GM15510 (cell line): ENCODE data around the gene BPIFB6.

Source experiments
- POLR2A ChIP-seq: IDR thresholded peaks from 3 replicates; pipeline ENCODE4 v1.6.1; 2011; ENCODE audit warnings: borderline replicate concordance; ENCODE audit not compliant: insufficient read length; ENCODE audit errors: extremely low read depth

Gene BPIFB6

DNA sequence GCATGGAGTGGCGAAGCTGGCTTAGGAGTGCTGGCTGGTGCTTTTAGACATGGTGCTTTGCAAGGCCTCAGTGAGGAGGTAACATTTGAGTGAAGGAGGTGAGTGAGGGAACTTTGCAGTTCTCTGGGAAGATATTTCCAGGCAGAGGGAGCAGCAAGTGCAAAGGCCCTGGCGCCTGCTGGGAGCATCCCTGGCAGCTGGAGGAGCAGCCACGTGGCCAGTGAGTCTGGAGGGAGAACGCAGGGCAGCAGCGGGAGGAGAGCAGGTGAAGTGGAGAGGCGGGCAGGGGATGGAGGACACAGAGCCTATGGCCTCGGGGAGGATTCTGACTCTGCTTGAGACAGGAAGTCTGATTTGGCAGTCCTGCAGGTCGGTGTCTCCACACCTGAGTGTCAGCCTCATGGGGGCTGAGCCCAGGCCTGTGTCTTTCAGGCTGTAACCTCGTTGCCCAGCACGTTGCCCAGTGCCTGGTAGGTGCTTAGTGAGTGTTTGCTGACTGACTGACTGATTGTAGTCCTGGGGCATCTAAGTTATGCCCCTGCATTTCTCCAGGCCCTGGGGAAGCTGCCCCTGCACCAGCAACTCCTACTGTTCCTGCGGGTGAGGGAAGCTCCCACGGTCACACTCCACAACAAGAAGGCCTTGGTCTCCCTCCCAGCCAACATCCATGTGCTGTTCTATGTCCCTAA is 36.9 kb downstream of the BPIFB6 start:
- no peak for TF ChIP-seq POLR2A

DNA sequence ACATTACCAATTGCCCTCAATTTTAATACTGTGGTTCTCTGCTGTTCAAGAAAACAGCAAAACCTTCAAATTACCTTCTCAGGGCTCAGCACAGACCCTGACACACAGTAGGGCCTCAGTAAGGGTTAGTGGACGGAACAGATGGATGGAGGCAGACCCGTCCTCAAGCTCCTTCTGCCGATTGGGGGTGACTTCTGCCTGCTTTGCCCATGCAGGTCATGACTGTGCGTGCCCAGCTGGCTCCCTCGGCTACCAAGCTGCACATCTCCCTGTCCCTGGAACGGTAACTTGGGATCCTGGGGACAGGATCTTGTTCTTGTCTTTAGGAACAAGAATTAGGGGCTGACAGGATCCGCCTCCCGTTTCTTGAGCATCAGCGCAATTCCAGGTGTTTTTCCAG is 38.2 kb downstream of the BPIFB6 start:
- no peak for TF ChIP-seq POLR2A

- no peak for TF ChIP-seq POLR2A
Measured at GRCh38 chr20:33070111-33071053, 38.9 kb downstream of the BPIFB6 start.

- TF ChIP-seq POLR2A = no peak
Measured at GRCh38 chr20:33071198-33071597, 39.8 kb downstream of the BPIFB6 start.

DNA sequence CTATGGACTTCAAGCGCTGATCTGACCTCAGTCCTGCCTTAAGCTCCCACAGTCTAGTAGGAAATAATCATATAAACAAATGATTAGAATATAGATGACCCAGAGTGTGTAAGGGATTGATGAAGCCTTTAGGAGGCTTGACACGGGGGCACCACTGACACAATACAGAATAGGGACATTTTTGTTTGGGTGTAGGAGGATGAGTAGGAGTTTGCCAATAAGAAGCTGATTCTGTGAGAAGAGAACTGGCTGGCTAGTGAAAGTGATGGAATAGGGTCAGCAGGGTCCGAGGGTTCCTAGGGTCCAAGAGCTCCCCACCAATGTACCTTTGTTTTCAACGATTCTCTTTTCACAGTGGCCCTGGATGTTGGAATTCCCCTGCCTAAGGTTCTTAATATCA is 40.9 kb downstream of the BPIFB6 start:
- TF ChIP-seq POLR2A = no peak

- TF ChIP-seq POLR2A = no peak
Measured at GRCh38 chr20:33072813-33073212, 41.4 kb downstream of the BPIFB6 start.

- no peak for TF ChIP-seq POLR2A
Measured at GRCh38 chr20:33074675-33075074, 43.2 kb downstream of the BPIFB6 start.

GRCh38 chr20:33075281-33075680 is 43.8 kb downstream of the BPIFB6 start:
- TF ChIP-seq POLR2A = no peak

DNA sequence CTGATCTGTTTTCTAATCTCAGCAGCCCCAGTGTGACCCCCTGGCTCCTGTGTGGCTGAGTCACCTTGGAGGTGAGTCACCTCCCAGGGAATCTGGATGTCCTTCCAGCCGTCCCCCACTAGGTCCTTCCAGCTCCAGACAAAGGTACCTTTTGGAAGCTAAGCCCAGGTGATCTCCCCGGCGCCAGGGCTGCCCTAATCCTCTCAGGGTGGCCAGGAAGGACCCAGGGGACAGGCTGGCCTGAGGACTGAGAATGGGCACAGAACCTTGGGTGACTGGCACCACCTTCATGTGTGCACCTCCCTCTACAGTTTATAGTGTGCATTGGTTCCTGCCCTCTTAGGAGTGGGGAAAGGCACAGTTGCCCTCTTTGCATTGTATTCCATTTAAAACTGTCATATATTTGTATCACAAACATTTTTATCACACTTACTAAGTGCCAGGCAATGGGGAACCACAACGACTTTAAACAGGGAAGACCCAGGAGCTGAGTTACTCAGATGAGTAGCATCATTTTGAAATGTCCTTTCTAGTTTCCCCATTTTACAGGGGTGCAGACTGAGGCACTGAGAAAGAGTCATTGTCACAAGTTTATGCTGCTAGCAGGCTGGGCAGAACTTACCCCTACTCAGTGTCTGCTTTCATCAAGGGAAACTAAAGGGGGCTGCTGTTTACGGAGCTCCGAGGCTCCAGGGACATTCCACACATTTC is 45.4 kb downstream of the BPIFB6 start:
- no peak for TF ChIP-seq POLR2A

DNA sequence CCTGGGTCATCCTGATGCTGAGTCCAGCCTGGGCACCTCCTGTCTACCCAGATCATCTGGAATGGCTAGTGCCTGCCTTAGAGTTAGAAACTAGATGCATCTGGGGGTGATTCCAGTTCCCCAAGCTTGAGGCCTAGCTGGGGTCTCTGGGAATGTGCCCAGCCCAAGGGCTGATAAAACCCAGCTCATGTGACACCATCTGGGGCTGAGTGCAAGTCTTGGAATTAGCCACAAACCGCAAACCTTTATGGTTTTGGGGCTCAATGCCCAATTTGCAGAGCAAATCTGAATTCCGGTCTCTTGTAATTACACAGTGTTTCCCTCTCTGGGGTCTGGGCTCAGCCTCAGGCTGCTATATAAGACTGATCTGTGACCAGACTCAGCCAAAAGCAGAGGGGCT is 47.8 kb downstream of the BPIFB6 start, which contains the start of gene BPIFB4:
BPIFB4 (plus strand) TSS at position 385 of the 400 bp plus-strand sequence. CDS start 1,884 bp downstream, outside the sequence.
- TF ChIP-seq POLR2A = no peak

GRCh38 chr20:33081411-33082154 is 50.1 kb downstream of the BPIFB6 start:
- no peak for TF ChIP-seq POLR2A

DNA sequence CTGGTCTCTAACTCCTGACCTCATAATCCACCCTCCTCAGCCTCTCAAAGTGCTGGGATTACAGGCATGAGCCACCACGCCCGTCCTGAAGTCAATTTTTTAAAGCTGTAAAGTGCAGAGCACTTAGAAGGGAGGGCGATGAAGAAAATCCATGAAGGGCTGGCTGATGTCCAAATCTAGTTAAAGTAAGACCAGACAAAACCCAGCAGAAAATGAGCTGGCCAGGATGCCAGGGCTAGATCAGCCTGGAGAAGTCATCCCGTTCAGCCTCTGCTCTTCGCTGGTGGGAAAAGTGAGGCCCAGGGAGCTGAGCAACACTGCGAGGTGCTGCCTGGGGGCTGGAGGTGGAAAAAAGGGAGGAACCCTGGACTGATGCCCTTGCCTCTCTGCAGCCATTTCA is 51.1 kb downstream of the BPIFB6 start:
- no peak for TF ChIP-seq POLR2A

DNA sequence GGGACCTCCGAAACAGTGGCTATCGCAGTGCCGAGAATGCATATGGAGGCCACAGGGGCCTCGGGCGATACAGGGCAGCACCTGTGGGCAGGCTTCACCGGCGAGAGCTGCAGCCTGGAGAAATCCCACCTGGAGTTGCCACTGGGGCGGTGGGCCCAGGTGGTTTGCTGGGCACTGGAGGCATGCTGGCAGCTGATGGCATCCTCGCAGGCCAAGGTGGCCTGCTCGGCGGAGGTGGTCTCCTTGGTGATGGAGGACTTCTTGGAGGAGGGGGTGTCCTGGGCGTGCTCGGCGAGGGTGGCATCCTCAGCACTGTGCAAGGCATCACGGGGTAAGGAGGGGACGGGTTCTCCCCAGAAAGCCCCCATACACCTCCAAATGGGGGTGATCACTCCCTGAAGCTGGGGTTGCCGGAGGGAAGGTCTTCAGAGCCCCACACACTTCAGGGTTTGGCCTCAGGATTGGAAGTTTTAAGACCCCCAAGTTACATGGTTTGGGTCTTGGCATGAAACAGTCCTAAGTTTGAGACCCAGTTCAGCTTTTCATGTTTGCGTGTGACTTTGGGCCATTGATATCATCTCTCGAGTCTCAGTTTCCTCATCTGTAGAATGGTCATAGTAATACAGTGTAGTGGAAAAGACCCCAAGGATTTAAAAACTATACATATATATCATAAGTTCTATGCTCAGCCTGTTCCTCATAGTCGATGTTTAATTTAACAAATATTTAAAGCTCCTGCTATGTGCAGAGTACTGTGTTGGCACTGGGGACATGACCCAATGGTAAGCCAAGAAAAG is 52.3 kb downstream of the BPIFB6 start:
- no peak for TF ChIP-seq POLR2A

DNA sequence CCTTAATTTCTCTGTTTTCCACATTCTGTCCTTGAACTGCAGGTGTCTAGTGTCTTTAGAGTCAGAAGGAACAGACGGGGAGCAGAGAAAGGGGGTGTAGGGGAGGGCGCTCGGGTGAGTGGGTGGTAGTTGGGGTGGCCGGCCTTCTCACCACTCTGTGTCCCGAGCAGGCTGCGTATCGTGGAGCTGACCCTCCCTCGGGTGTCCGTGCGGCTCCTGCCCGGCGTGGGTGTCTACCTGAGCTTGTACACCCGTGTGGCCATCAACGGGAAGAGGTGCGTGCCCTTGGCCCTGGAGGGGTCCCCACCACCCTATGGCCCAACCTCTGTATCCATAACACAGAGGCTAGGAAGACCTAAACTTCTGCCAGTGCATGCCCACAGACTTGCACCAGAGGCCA is 53.3 kb downstream of the BPIFB6 start:
- no peak for TF ChIP-seq POLR2A
